ENCODE measurements around the gene ST14. TPM values are rescaled to one million over a fixed set of nuclear protein-coding genes. Genes with fewer than 3 reads are reported as not detected.

The ST14 gene
- total and polyA plus RNA-seq, 2 donors (not counting 1 experiment from before 2014, with no cell fraction given) = 36.2 to 52.2 TPM

DNA sequence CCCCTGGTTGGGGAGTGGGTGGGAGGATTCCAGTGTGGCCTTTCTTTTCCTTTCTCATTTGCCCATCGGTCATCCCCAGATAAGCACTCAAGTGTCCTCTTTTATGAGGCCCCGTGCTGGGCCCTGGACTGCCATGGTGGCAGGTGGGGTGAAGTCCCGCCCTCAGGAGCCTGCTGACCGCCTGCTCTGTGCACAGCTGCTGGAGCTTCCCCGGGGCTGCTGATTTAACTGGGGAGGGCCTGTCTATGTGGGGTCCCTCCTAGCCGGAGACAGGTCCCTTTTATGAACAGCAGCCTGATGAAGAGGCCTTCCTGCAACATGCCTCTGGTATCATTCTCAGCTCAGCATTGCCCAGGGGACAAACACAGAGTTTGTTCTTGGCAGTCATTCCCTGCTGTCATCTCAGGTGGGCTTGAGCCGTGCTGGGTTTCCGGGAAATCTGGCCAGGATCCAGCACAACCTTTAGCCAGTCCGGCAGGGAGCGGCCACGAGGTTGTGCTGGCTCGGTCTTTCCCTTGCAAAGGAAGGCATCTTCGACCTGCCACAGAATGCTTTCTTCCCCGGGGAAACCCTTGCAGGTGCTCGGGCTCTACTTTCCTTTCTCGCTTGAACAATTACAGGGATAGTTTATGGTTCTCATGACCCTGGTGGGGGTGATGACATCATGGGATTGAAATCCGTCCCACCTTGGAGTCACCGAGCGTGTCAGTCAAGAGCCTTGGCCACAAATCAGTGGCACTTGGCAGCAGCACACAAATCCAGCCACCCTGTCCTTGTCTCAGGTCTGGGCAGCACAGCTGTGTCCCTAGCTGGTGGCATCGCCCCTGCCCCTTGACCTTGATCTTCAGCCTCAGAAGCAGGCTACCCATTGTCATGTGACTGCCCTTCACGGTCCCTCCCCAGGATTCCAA, 20.1 kb downstream of the ST14 start:
- 89% methylated on average over 16 of the region's 21 CpGs for WGBS (ENCODE audit: insufficient coverage)
- DNase-seq = no peak
- Mint-ChIP-seq H3K4me3 (peak overlapping the region; percentile 61), H3K27me3 (no peaks in the 10 kb centered on the region), H3K4me1 (peaks cover 59% of the 10 kb centered on the region), H3K9me3 (ENCODE audit: insufficient read depth) (peaks cover 2% of the 10 kb centered on the region), H3K27ac (peak overlapping the region; percentile 94)
- intact Hi-C loops (cut with micrococcal nuclease) = loop anchor here (2.0 kb wide), 1 partner anchor 13 kb away; no protein-coding TSS in a partner anchor
- no peaks in the 10 kb centered on the region for H3K36me3 ChIP-seq (replicated peaks in 1 of 2; ENCODE audit: control extremely low read depth in 1 of 2, control insufficient read depth in 1 of 2, extremely low read depth in 1 of 2, insufficient read depth in 2 of 2, low read length in 1 of 2)
- no peak overlapping the region for H3K4me3 ChIP-seq (ENCODE audit: control extremely low read depth in 1 of 5, extremely low read depth in 1 of 5, insufficient read depth in 1 of 5, low read depth in 2 of 5, low read length in 4 of 5)
- ChIA-PET POLR2A (interaction anchor here (1.8 kb wide), 1 partner anchor 14 kb away, joined by 6 read pairs; no protein-coding TSS in a partner anchor), CTCF (interaction anchor here (0.6 to 2.5 kb wide), 6 partner anchors 11 to 718 kb away, joined by 3 to 7 read pairs (median 4); no protein-coding TSS in a partner anchor)
- no peak for ATAC-seq (ENCODE audit: low read depth)
- no peak overlapping the region for H2AFZ ChIP-seq (ENCODE audit: insufficient read depth, low read depth, low read length, poor library complexity, severe bottlenecking)
- H3K27ac ChIP-seq (ENCODE audit: low read length in 2 of 2) = peak overlapping the region; percentile 74 to 76
- peaks cover 42 to 56% of the 10 kb centered on the region in 2 donors for H3K4me1 ChIP-seq (ENCODE audit: control insufficient read depth in 2 of 2, insufficient read depth in 2 of 2, low read length in 2 of 2)
- H3K27me3 ChIP-seq (replicated peaks in 1 of 4; ENCODE audit: control extremely low read depth in 1 of 4, control insufficient read depth in 3 of 4, insufficient read depth in 4 of 4, low read length in 3 of 4) = no peaks in the 10 kb centered on the region
- no peaks in the 10 kb centered on the region for H3K79me2 ChIP-seq (ENCODE audit: control insufficient read depth, insufficient read depth, low read length)
- no peaks in the 10 kb centered on the region for H4K20me1 ChIP-seq (ENCODE audit: control insufficient read depth, insufficient read depth, low read length, poor library complexity, severe bottlenecking)
- peaks cover 0 to under 1% (median 0%) of the 10 kb centered on the region in 3 donors for H3K9me3 ChIP-seq (ENCODE audit: control extremely low read depth in 1 of 3, control insufficient read depth in 2 of 3, insufficient read depth in 1 of 3, low read length in 2 of 3)
- H3K4me2 ChIP-seq (replicated peaks; ENCODE audit: low read depth, low read length, poor library complexity, severe bottlenecking) = peak overlapping the region; percentile 67
- TF ChIP-seq EZH2 (IDR thresholded peaks at IDR 0.05; ENCODE audit: borderline replicate concordance, insufficient read depth, low read depth, low read length, poor library complexity, severe bottlenecking) = no peak
- TF ChIP-seq, protein P1, sequence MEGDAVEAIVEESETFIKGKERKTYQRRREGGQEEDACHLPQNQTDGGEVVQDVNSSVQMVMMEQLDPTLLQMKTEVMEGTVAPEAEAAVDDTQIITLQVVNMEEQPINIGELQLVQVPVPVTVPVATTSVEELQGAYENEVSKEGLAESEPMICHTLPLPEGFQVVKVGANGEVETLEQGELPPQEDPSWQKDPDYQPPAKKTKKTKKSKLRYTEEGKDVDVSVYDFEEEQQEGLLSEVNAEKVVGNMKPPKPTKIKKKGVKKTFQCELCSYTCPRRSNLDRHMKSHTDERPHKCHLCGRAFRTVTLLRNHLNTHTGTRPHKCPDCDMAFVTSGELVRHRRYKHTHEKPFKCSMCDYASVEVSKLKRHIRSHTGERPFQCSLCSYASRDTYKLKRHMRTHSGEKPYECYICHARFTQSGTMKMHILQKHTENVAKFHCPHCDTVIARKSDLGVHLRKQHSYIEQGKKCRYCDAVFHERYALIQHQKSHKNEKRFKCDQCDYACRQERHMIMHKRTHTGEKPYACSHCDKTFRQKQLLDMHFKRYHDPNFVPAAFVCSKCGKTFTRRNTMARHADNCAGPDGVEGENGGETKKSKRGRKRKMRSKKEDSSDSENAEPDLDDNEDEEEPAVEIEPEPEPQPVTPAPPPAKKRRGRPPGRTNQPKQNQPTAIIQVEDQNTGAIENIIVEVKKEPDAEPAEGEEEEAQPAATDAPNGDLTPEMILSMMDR (IDR thresholded peaks at IDR 0.05) = no peak
- H3K9ac ChIP-seq (ENCODE audit: low read length) = no peak overlapping the region
